GM23338 (cell line): ENCODE data around the gene POLA1. TPM values are rescaled to one million over a fixed set of nuclear protein-coding genes. Genes with fewer than 3 reads are reported as not detected.
"Not testable (repeated sequence)": the region's sequence is repeated elsewhere in the genome, so short reads cannot be mapped to it uniquely, and the experiment has no call there.

Experiments
- ATAC-seq: fragments of 200-7000 bp; cut with Tn5 transposase; 3 replicates; pipeline ENCODE4 v1.9.1; 2020
- DNase-seq: peaks from one replicate; pipeline ENCODE4 v3.0.0-alpha.2; 2015; ENCODE audit warnings: low spot score
- H2AFZ ChIP-seq: fragments of 200-600 bp; sonication (generic); 2 replicates; pipeline ENCODE4 v1.8.0; 2016; ENCODE audit warnings: antibody characterized with exemption, mild to moderate bottlenecking, moderate library complexity
- H3F3A ChIP-seq: fragments of 200-600 bp; sonication (generic); replicated peaks from 2 replicates; pipeline ENCODE4 v1.8.0; 2017; ENCODE audit warnings: antibody characterized with exemption, mixed run types, low read depth
- H3K27ac ChIP-seq: fragments of 200-600 bp; sonication (generic); 2 replicates; pipeline ENCODE4 v1.6.1; 2016; ENCODE audit warnings: low read depth
- H3K27me3 ChIP-seq: fragments of 200-600 bp; sonication (generic); 2 replicates; pipeline ENCODE4 v1.8.0; 2016; ENCODE audit warnings: mild to moderate bottlenecking, mixed run types, moderate library complexity; ENCODE audit not compliant: insufficient read depth
- H3K36me3 ChIP-seq: fragments of 200-600 bp; sonication (generic); 2 replicates; pipeline ENCODE4 v1.8.0; 2016; ENCODE audit warnings: mild to moderate bottlenecking; ENCODE audit not compliant: insufficient read depth
- H3K4me1 ChIP-seq: fragments of 200-600 bp; sonication (generic); 2 replicates; pipeline ENCODE4 v1.8.0; 2016; ENCODE audit warnings: mild to moderate bottlenecking, moderate library complexity; ENCODE audit not compliant: insufficient read depth
- H3K4me2 ChIP-seq: fragments of 200-600 bp; sonication (generic); 2 replicates; pipeline ENCODE4 v1.7.1; 2017; ENCODE audit warnings: mixed run types
- H3K4me3 ChIP-seq: fragments of 200-600 bp; sonication (generic); 2 replicates; pipeline ENCODE4 v1.6.1; 2016; ENCODE audit warnings: mixed run types
- H3K79me2 ChIP-seq: fragments of 200-600 bp; sonication (generic); replicated peaks from 2 replicates; pipeline ENCODE4 v1.8.0; 2017; ENCODE audit warnings: mild to moderate bottlenecking; ENCODE audit not compliant: insufficient read depth
- H3K9me2 ChIP-seq: fragments of 200-600 bp; sonication (generic); 2 replicates; pipeline ENCODE4 v1.8.0; 2017; ENCODE audit not compliant: insufficient read depth
- H4K20me1 ChIP-seq: fragments of 200-600 bp; sonication (generic); replicated peaks from 2 replicates; pipeline ENCODE4 v1.8.0; 2017; ENCODE audit warnings: mild to moderate bottlenecking; ENCODE audit not compliant: insufficient read depth
- H3K27ac Mint-ChIP-seq: 2 replicates; pipeline ENCODE4 v1.8.0; 2020; ENCODE audit warnings: inconsistent platforms, mild to moderate bottlenecking, moderate library complexity, mixed read lengths
- H3K27me3 Mint-ChIP-seq: 3 replicates; pipeline ENCODE4 v1.8.0; 2022; ENCODE audit warnings: low read depth, mild to moderate bottlenecking, moderate library complexity, mixed read lengths, inconsistent platforms; ENCODE audit not compliant: insufficient read depth, poor library complexity
- H3K36me3 Mint-ChIP-seq: 3 replicates; pipeline ENCODE4 v1.8.0; 2021; ENCODE audit warnings: low read depth, mild to moderate bottlenecking, inconsistent platforms, moderate library complexity, mixed read lengths
- H3K4me1 Mint-ChIP-seq: 3 replicates; pipeline ENCODE4 v1.8.0; 2020; ENCODE audit warnings: mild to moderate bottlenecking, inconsistent platforms, mixed read lengths
- H3K4me3 Mint-ChIP-seq: 3 replicates; pipeline ENCODE4 v1.8.0; 2021; ENCODE audit warnings: moderate library complexity, mild to moderate bottlenecking, inconsistent platforms, mixed read lengths
- H3K9me3 Mint-ChIP-seq: 3 replicates; pipeline ENCODE4 v1.8.0; 2020; ENCODE audit warnings: moderate library complexity, mild to moderate bottlenecking, inconsistent platforms, mixed read lengths
- ETS1 ChIP-seq: IDR thresholded peaks from 2 replicates; pipeline ENCODE4 v1.6.1; 2016; ENCODE audit warnings: antibody characterized with exemption
- EZH2 ChIP-seq: fragments of 200-600 bp; sonication (generic); IDR thresholded peaks from one replicate; pipeline ENCODE4 v1.8.0; 2017; ENCODE audit warnings: antibody characterized with exemption, mild to moderate bottlenecking, low read depth; ENCODE audit not compliant: unreplicated experiment
- NANOG ChIP-seq: IDR thresholded peaks from 2 replicates; pipeline ENCODE4 v1.6.1; 2016; ENCODE audit warnings: antibody characterized with exemption, borderline replicate concordance
- POLR2AphosphoS5 ChIP-seq: IDR thresholded peaks from 2 replicates; pipeline ENCODE4 v1.6.1; 2016; ENCODE audit warnings: antibody characterized with exemption, low read depth
- ZNF114 ChIP-seq: fragments of 250-450 bp; sonication (Bioruptor Pico); IDR thresholded peaks from 2 replicates; pipeline ENCODE4 v1.5.0; 2020; ENCODE audit warnings: mild to moderate bottlenecking, moderate library complexity
- polyA plus RNA-seq: library from polyadenylated mRNA; unstranded; fragments of >200 nt; fragmentation: Nextera tagmentation; extraction: Ambion mirVana; gene quantifications from 2 replicates; pipeline ENCODE4 v1.2.1, GENCODE V29; 2016
- total RNA-seq: library from RNA; depleted of rRNA; stranded (reverse); fragments of >200 nt; shearing (Covaris generic); gene quantifications from 2 replicates; pipeline ENCODE4 v1.2.3, GENCODE V29; 2014
- TF ChIP-seq, protein P1 (sequence below), 2 experiments: fragments of 200-600 bp in 1 of 2; sonication (generic) in 1 of 2; conservative IDR thresholded peaks; 2 replicates each; pipeline versions ENCODE4 v1.5.1 to v1.6.1; 2016 to 2017; ENCODE audit warnings: antibody characterized with exemption in 2 of 2, low read depth in 2 of 2, mild to moderate bottlenecking in 2 of 2, moderate library complexity in 1 of 2
- TF ChIP-seq, protein P2 (sequence below): IDR thresholded peaks from one replicate; pipeline ENCODE4 v1.6.1; 2018; ENCODE audit warnings: antibody characterized with exemption; ENCODE audit not compliant: unreplicated experiment

Gene POLA1
- total and polyA plus RNA-seq, 2 experiments from 2014 or later, result 12.6 to 36.6 TPM

DNA sequence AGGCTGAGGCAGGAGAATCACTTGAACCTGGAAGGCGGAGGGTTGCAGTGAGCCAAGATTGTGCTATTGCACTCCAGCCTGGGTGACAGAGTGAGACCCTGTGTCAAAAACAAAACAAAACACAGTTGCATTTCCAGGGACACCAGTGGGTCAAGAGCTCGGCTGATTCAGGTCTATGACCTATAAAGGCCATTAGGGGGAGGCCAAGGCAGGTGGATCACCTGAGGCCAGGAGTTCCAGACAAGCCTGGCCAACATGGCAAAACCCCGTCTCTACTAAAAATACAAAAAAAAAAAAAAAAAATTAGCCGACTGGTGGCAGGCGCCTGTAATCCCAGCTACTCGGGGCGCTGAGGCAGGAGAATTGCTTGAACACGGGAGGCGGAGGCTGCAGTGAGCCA, 38.0 kb upstream of the POLA1 start:
- H2AFZ ChIP-seq, H3F3A ChIP-seq, H4K20me1 ChIP-seq, H3K27ac ChIP-seq, H3K4me3 Mint-ChIP-seq, H3K27me3 ChIP-seq, H3K9me3 Mint-ChIP-seq, H3K36me3 Mint-ChIP-seq, H3K36me3 ChIP-seq, H3K4me2 ChIP-seq, H3K27ac Mint-ChIP-seq, H3K79me2 ChIP-seq, H3K27me3 Mint-ChIP-seq, H3K9me2 ChIP-seq, H3K4me3 ChIP-seq: not testable (repeated sequence)
- peaks cover 13% of the 10 kb centered on the region for H3K4me1 Mint-ChIP-seq
- H3K4me1 ChIP-seq, result peaks cover 13% of the 10 kb centered on the region
- peak; percentile 19 for DNase-seq
- TF ChIP-seq, protein P1, sequence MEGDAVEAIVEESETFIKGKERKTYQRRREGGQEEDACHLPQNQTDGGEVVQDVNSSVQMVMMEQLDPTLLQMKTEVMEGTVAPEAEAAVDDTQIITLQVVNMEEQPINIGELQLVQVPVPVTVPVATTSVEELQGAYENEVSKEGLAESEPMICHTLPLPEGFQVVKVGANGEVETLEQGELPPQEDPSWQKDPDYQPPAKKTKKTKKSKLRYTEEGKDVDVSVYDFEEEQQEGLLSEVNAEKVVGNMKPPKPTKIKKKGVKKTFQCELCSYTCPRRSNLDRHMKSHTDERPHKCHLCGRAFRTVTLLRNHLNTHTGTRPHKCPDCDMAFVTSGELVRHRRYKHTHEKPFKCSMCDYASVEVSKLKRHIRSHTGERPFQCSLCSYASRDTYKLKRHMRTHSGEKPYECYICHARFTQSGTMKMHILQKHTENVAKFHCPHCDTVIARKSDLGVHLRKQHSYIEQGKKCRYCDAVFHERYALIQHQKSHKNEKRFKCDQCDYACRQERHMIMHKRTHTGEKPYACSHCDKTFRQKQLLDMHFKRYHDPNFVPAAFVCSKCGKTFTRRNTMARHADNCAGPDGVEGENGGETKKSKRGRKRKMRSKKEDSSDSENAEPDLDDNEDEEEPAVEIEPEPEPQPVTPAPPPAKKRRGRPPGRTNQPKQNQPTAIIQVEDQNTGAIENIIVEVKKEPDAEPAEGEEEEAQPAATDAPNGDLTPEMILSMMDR (conservative IDR thresholded peaks at IDR 0.05; ENCODE audit: low read depth in 2 of 2), result peak; percentile 21 to 50; a peak in 3 of 4 replicates
- ATAC-seq, result peak; percentile 77

DNA sequence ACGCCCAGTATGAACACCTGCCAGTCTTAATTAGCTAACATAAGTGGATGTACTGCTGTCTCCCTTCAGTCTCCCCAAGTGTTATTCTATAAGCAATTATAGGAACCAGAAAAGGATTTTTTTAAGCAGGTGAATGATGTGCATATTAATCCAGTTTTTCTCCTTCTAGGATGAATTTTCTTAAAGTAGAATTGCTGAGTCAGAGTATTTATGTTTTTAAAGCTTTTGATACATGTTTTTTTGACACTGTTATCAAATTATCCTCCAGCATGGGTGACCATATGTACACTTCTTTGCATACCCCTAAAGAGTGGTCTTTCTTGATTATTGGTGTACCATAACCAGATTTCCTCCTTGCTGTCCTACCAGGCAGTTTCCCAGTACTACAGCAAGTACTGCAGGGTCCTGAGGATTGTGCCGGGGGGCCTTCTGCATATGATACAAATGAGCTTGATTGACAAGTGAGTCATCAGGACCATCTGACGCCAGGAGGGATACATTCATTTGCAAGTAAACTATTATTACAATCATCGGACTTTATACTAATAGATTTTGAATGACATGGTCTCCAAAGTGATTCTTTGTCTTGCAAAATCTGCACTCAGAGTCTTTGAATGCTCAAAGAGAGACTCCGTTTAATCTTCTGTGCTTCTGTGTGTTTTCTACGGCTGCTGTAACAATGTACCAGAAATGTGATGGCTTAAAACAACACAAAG, 35.9 kb upstream of the POLA1 start:
- H3K36me3 Mint-ChIP-seq, result no peaks in the 10 kb centered on the region
- H4K20me1 ChIP-seq, result no peaks in the 10 kb centered on the region
- no peaks in the 10 kb centered on the region; the same call in 1 of the 3 replicates for H3K9me3 Mint-ChIP-seq
- H3K4me1 ChIP-seq, result peaks cover 13% of the 10 kb centered on the region
- H3F3A ChIP-seq, result no peaks in the 10 kb centered on the region
- no peaks in the 10 kb centered on the region for H3K79me2 ChIP-seq
- no peak overlapping the region for H3K4me3 Mint-ChIP-seq
- H3K9me2 ChIP-seq, result no peaks in the 10 kb centered on the region
- H3K27me3 ChIP-seq, result no peaks in the 10 kb centered on the region
- H3K4me3 ChIP-seq, result no peak overlapping the region
- peak overlapping the region; percentile 66; the same call in 1 of the 2 replicates for H2AFZ ChIP-seq
- H3K4me1 Mint-ChIP-seq, result peaks cover 13% of the 10 kb centered on the region
- peak overlapping the region; percentile 43; the same call in 1 of the 2 replicates for H3K27ac Mint-ChIP-seq
- ATAC-seq (no peak), DNase-seq (no peak)
- no peak overlapping the region for H3K27ac ChIP-seq
- H3K27me3 Mint-ChIP-seq, result no peaks in the 10 kb centered on the region
- no peaks in the 10 kb centered on the region for H3K36me3 ChIP-seq
- TF ChIP-seq, protein P2, sequence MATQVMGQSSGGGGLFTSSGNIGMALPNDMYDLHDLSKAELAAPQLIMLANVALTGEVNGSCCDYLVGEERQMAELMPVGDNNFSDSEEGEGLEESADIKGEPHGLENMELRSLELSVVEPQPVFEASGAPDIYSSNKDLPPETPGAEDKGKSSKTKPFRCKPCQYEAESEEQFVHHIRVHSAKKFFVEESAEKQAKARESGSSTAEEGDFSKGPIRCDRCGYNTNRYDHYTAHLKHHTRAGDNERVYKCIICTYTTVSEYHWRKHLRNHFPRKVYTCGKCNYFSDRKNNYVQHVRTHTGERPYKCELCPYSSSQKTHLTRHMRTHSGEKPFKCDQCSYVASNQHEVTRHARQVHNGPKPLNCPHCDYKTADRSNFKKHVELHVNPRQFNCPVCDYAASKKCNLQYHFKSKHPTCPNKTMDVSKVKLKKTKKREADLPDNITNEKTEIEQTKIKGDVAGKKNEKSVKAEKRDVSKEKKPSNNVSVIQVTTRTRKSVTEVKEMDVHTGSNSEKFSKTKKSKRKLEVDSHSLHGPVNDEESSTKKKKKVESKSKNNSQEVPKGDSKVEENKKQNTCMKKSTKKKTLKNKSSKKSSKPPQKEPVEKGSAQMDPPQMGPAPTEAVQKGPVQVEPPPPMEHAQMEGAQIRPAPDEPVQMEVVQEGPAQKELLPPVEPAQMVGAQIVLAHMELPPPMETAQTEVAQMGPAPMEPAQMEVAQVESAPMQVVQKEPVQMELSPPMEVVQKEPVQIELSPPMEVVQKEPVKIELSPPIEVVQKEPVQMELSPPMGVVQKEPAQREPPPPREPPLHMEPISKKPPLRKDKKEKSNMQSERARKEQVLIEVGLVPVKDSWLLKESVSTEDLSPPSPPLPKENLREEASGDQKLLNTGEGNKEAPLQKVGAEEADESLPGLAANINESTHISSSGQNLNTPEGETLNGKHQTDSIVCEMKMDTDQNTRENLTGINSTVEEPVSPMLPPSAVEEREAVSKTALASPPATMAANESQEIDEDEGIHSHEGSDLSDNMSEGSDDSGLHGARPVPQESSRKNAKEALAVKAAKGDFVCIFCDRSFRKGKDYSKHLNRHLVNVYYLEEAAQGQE, result no peak
- TF ChIP-seq ZNF114 (no peak), POLR2AphosphoS5 (no peak), NANOG (no peak), ETS1 (no peak), EZH2 (no peak)
- TF ChIP-seq, protein P1 (conservative IDR thresholded peaks at IDR 0.05; ENCODE audit: low read depth in 2 of 2), result no peak
- H3K4me2 ChIP-seq, result peak overlapping the region; percentile 51; the same call in 1 of the 2 replicates
